Thyroid gland (tissue), 4 donors: ENCODE results near the gene TRPM1.

ENCODE experiments used
- CTCF ChIP-seq, 6 experiments: fragments of 200-600 bp in 3 of 6; fragments of 450-650 bp in 3 of 6; sonication (generic) in 3 of 6; IDR thresholded peaks; one replicate each; pipeline ENCODE4 v1.5.1; 2016 to 2019; ENCODE audit warnings: antibody characterized with exemption in 6 of 6, mild to moderate bottlenecking in 2 of 6, inconsistent platforms in 1 of 6, moderate library complexity in 1 of 6
- POLR2A ChIP-seq, 2 donors: fragments of 450-650 bp; IDR thresholded peaks; one replicate each; pipeline ENCODE4 v1.6.1; 2017; ENCODE audit warnings: antibody characterized with exemption in 2 of 2, mild to moderate bottlenecking in 2 of 2, moderate library complexity in 1 of 2

GRCh38 chr15:30962079-30962478, 139.4 kb downstream of the TRPM1 start:
- TF ChIP-seq POLR2A (IDR thresholded peaks at IDR 0.05) (no peak), CTCF (IDR thresholded peaks at IDR 0.05) (no peak)
